Spinal cord (tissue), 4 donors: ENCODE results near the gene TIGD1. TPM values are rescaled to one million over a fixed set of nuclear protein-coding genes. Genes with fewer than 3 reads are reported as not detected.

Experiments used
- polyA plus RNA-seq, 2 donors: library from polyadenylated mRNA; unstranded; fragments of 120-200 nt; gene quantifications; one replicate each; pipeline ENCODE4 v1.2.1, GENCODE V29; 2013; ENCODE audit not compliant: insufficient read length in 2 of 2
- total RNA-seq, 2 donors: library from RNA; depleted of rRNA in 1 of 2; stranded (reverse); fragments of 120-200 nt in 1 of 2; fragments of >200 nt in 1 of 2; gene quantifications; one replicate each; pipeline versions ENCODE4 v1.2.3 to v1.2.4, GENCODE V29; 2013 to 2014

The TIGD1 gene
- total and polyA plus RNA-seq, 4 donors, result 5.9 to 11.1 (median 10.3) TPM

Other genes starting within 250 kb of the TIGD1 start
- under 1 TPM in 1 of 2 donors, not detected in 1; 0.06 TPM for gene ALPP, start 171.8 kb downstream of the TIGD1 start, total RNA-seq
- under 1 TPM; 0.10 to 0.30 TPM for gene ALPP, start 171.8 kb downstream of the TIGD1 start, polyA plus RNA-seq
- gene ALPG, start 143.7 kb downstream of the TIGD1 start, total RNA-seq, result not detected
- under 1 TPM; 0.09 to 0.13 TPM for gene ALPG, start 143.7 kb downstream of the TIGD1 start, polyA plus RNA-seq
- under 1 TPM in 1 of 2 donors, not detected in 1; 0.20 TPM for gene ALPI, start 94.4 kb downstream of the TIGD1 start, total RNA-seq
- not detected for gene ALPI, start 94.4 kb downstream of the TIGD1 start, polyA plus RNA-seq
- gene ECEL1, start 62.7 kb downstream of the TIGD1 start, total RNA-seq, result 10 to 100 TPM; 23.5 to 25.2 TPM
- gene ECEL1, start 62.7 kb downstream of the TIGD1 start, polyA plus RNA-seq, result 10 to 100 TPM; 80.4 to 82.6 TPM
- 1 to 10 TPM in 1 of 2 donors, under 1 TPM in 1; 0.89 to 1.5 TPM for gene PRSS56, start 30.2 kb downstream of the TIGD1 start, total RNA-seq
- gene PRSS56, start 30.2 kb downstream of the TIGD1 start, polyA plus RNA-seq, result 1 to 10 TPM; 4.8 to 5.8 TPM
- gene CHRND, start 24.4 kb downstream of the TIGD1 start, total RNA-seq, result under 1 TPM; 0.10 to 0.17 TPM
- gene CHRND, start 24.4 kb downstream of the TIGD1 start, polyA plus RNA-seq, result under 1 TPM; 0.40 to 0.74 TPM
- under 1 TPM in 1 of 2 donors, not detected in 1; 0.06 TPM for gene CHRNG, start 10.9 kb downstream of the TIGD1 start, total RNA-seq
- gene CHRNG, start 10.9 kb downstream of the TIGD1 start, polyA plus RNA-seq, result under 1 TPM; 0.35 TPM
- 10 to 100 TPM; 37.4 to 84.4 TPM for gene EIF4E2, start 132 bp upstream of the TIGD1 start, total RNA-seq
- gene EIF4E2, start 132 bp upstream of the TIGD1 start, polyA plus RNA-seq, result 10 to 100 TPM; 71.7 to 72.7 TPM
- gene EFHD1, start 83.0 kb upstream of the TIGD1 start, total RNA-seq, result 10 to 100 TPM in 1 of 2 donors, 1 to 10 TPM in 1; 6.5 to 13.7 TPM
- 10 to 100 TPM; 42.9 to 49.0 TPM for gene EFHD1, start 83.0 kb upstream of the TIGD1 start, polyA plus RNA-seq
- gene GIGYF2, start 146.8 kb upstream of the TIGD1 start, total RNA-seq, result 10 to 100 TPM; 81.5 to 98.7 TPM
- gene GIGYF2, start 146.8 kb upstream of the TIGD1 start, polyA plus RNA-seq, result 10 to 100 TPM; 38.9 to 49.5 TPM
- gene KCNJ13, start 226.0 kb upstream of the TIGD1 start, total RNA-seq, result 10 to 100 TPM; 10.1 to 94.8 TPM
- 1 to 10 TPM in 1 of 2 donors, under 1 TPM in 1; 0.24 to 8.6 TPM for gene KCNJ13, start 226.0 kb upstream of the TIGD1 start, polyA plus RNA-seq